Ascending aorta (tissue), 2 donors: ENCODE results near the gene GRIA1. TPM values are rescaled to one million over a fixed set of nuclear protein-coding genes. Genes with fewer than 3 reads are reported as not detected.

Experiments
- DNase-seq, 2 donors: peaks; one replicate each; pipeline ENCODE4 v3.0.0-alpha.2; 2019; ENCODE audit warnings: low spot score in 2 of 2
- H3K27ac ChIP-seq, 2 donors: fragments of 200-600 bp; sonication (generic); one replicate each; pipeline ENCODE4 v1.5.1; 2016 to 2017; ENCODE audit warnings: mild to moderate bottlenecking in 1 of 2
- H3K27me3 ChIP-seq: fragments of 200-600 bp; sonication (generic); one replicate; pipeline ENCODE4 v1.5.1; 2017
- H3K36me3 ChIP-seq, 2 donors: fragments of 200-600 bp; sonication (generic); one replicate each; pipeline ENCODE4 v1.5.1; 2016
- H3K4me1 ChIP-seq, 2 donors: fragments of 200-600 bp; sonication (generic); one replicate each; pipeline ENCODE4 v1.5.1; 2016 to 2017; ENCODE audit warnings: mild to moderate bottlenecking in 1 of 2
- H3K4me3 ChIP-seq, 2 donors: fragments of 200-600 bp; sonication (generic); one replicate each; pipeline ENCODE4 v1.5.1; 2016 to 2017; ENCODE audit warnings: mild to moderate bottlenecking in 1 of 2
- H3K9me3 ChIP-seq, 2 donors: fragments of 200-600 bp; sonication (generic); one replicate each; pipeline ENCODE4 v1.5.1; 2016
- CTCF ChIP-seq, 3 experiments: fragments of 200-600 bp in 2 of 3; fragments of 450-650 bp in 1 of 3; sonication (generic) in 2 of 3; IDR thresholded peaks; one replicate each; pipeline ENCODE4 v1.5.1; 2016 to 2019; ENCODE audit warnings: antibody characterized with exemption in 3 of 3, mild to moderate bottlenecking in 1 of 3, moderate library complexity in 1 of 3
- intact Hi-C: fragments of 100-400 bp; cut with DNase I; formaldehyde crosslinking; loops from one replicate; pipeline ENCODE4 v1.15.1; 2023
- total RNA-seq: library from RNA; depleted of rRNA; stranded (reverse); fragments of >200 nt; gene quantifications from one replicate; pipeline ENCODE4 v1.1.0, GENCODE V29; 2016

GRIA1 gene
- total RNA-seq, 1 donor from 2014 or later = 7.0 TPM

GRCh38 chr5:153816870-153817269 is 326.4 kb downstream of the GRIA1 start:
- no peak for TF ChIP-seq CTCF (IDR thresholded peaks at IDR 0.05)
- DNase-seq = no peak
- Histone ChIP-seq H3K27ac (no peak overlapping the region), H3K36me3 (no peaks in the 10 kb centered on the region), H3K9me3 (no peaks in the 10 kb centered on the region), H3K27me3 (no peaks in the 10 kb centered on the region), H3K4me1 (no peaks in the 10 kb centered on the region), H3K4me3 (no peak overlapping the region)
- intact Hi-C loops = no loop called here

GRCh38 chr5:153818626-153819025 is 328.2 kb downstream of the GRIA1 start:
- no peaks in the 10 kb centered on the region for H3K36me3 ChIP-seq
- TF ChIP-seq CTCF (IDR thresholded peaks at IDR 0.05) = no peak
- H3K27me3 ChIP-seq = no peaks in the 10 kb centered on the region
- no peaks in the 10 kb centered on the region for H3K9me3 ChIP-seq
- no peak overlapping the region for H3K27ac ChIP-seq
- no peak overlapping the region for H3K4me3 ChIP-seq
- no peaks in the 10 kb centered on the region for H3K4me1 ChIP-seq
- DNase-seq = no peak
- intact Hi-C loops = no loop called here

GRCh38 chr5:153823036-153823435 is 332.6 kb downstream of the GRIA1 start:
- Histone ChIP-seq H3K36me3 (no peaks in the 10 kb centered on the region), H3K27ac (no peak overlapping the region), H3K4me1 (no peaks in the 10 kb centered on the region), H3K4me3 (no peak overlapping the region), H3K27me3 (no peaks in the 10 kb centered on the region), H3K9me3 (no peaks in the 10 kb centered on the region)
- DNase-seq = no peak
- intact Hi-C loops = loop anchor here (10.0 kb wide), 1 partner anchor 328 kb away; the partner anchor contains the start of gene GRIA1
- no peak for TF ChIP-seq CTCF (IDR thresholded peaks at IDR 0.05)

GRCh38 chr5:153824909-153825308 is 334.4 kb downstream of the GRIA1 start:
- no peaks in the 10 kb centered on the region for H3K9me3 ChIP-seq
- no peaks in the 10 kb centered on the region for H3K27me3 ChIP-seq
- TF ChIP-seq CTCF (IDR thresholded peaks at IDR 0.05) = no peak
- no peaks in the 10 kb centered on the region for H3K4me1 ChIP-seq
- intact Hi-C loops = loop anchor here (10.0 kb wide), 1 partner anchor 330 kb away; the partner anchor contains the start of gene GRIA1
- no peak for DNase-seq
- H3K4me3 ChIP-seq = no peak overlapping the region
- no peak overlapping the region for H3K27ac ChIP-seq
- no peaks in the 10 kb centered on the region for H3K36me3 ChIP-seq

- Histone ChIP-seq H3K4me1 (no peaks in the 10 kb centered on the region), H3K4me3 (no peak overlapping the region), H3K36me3 (no peaks in the 10 kb centered on the region), H3K9me3 (no peaks in the 10 kb centered on the region), H3K27me3 (no peaks in the 10 kb centered on the region), H3K27ac (no peak overlapping the region)
- DNase-seq = no peak
- peak in 1 of 3 experiments; percentile 6 for TF ChIP-seq CTCF (IDR thresholded peaks at IDR 0.05)
- intact Hi-C loops = loop anchor here (10.0 kb wide), 1 partner anchor 333 kb away; the partner anchor contains the start of gene GRIA1
These were observed 336.9 kb downstream of the GRIA1 start for GRCh38 chr5:153827397-153827796.
